PC-3 (cell line): ENCODE data around the gene NR1D2. TPM values are rescaled to one million over a fixed set of nuclear protein-coding genes. Genes with fewer than 3 reads are reported as not detected.

Experiments
- ATAC-seq: fragments of 200-7000 bp; cut with Tn5 transposase; 2 replicates; pipeline ENCODE4 v1.9.1; 2020; ENCODE audit warnings: mild to moderate bottlenecking, moderate library complexity
- BruUV-seq: library from RNA; stranded (reverse); fragments of 400-500 nt; replicated peaks from 2 replicates; lab custom pipeline; 2021; lab: Mats Ljungman, UMichigan
- CTCF ChIA-PET: fragments of 300-600 bp; sonication (Branson Sonifier 250); formaldehyde crosslinking; loops from one replicate; lab custom pipeline; 2022; ENCODE audit warnings: antibody characterized with exemption; lab: Charles Lee
- POLR2A ChIA-PET: fragments of 300-600 bp; sonication (Branson Sonifier 250); formaldehyde crosslinking; loops from one replicate; lab custom pipeline; 2022; ENCODE audit warnings: antibody characterized with exemption; ENCODE audit not compliant: unreplicated experiment; lab: Charles Lee
- DNase-seq: peaks from one replicate; pipeline ENCODE4 v3.0.0-alpha.2; 2015
- H2AFZ ChIP-seq: fragments of 300-600 bp; sonication (generic); 2 replicates; pipeline ENCODE4 v1.6.0; 2016; ENCODE audit warnings: antibody characterized with exemption, low read length
- H3F3A ChIP-seq: fragments of 300-600 bp; sonication (generic); one replicate; pipeline ENCODE4 v1.6.0; 2017; ENCODE audit warnings: antibody characterized with exemption, low read length, control low read depth, mild to moderate bottlenecking; ENCODE audit not compliant: unreplicated experiment
- H3K27ac ChIP-seq: fragments of 300-600 bp; sonication (generic); 2 replicates; pipeline ENCODE4 v1.5.1; 2016; ENCODE audit warnings: mild to moderate bottlenecking, low read length
- H3K27me3 ChIP-seq: fragments of 300-600 bp; sonication (generic); 2 replicates; pipeline ENCODE4 v1.6.1; 2016; ENCODE audit warnings: low read length, mixed read lengths
- H3K36me3 ChIP-seq: fragments of 300-600 bp; sonication (generic); 2 replicates; pipeline ENCODE4 v1.6.1; 2016; ENCODE audit warnings: low read depth, mixed run types, low read length, mixed read lengths
- H3K4me1 ChIP-seq: fragments of 300-600 bp; sonication (generic); 2 replicates; pipeline ENCODE4 v1.5.1; 2016; ENCODE audit warnings: low read length; ENCODE audit not compliant: insufficient read depth
- H3K4me2 ChIP-seq: fragments of 300-600 bp; sonication (generic); 2 replicates; pipeline ENCODE4 v1.6.0; 2016; ENCODE audit warnings: low read length
- H3K4me3 ChIP-seq: fragments of 300-600 bp; sonication (generic); 2 replicates; pipeline ENCODE4 v1.5.1; 2016; ENCODE audit warnings: mild to moderate bottlenecking, low read length, mixed read lengths
- H3K79me2 ChIP-seq: fragments of 300-600 bp; sonication (generic); 2 replicates; pipeline ENCODE4 v1.6.1; 2017; ENCODE audit warnings: low read length, mixed read lengths
- H3K9ac ChIP-seq: fragments of 300-600 bp; sonication (generic); 2 replicates; pipeline ENCODE4 v1.6.0; 2016; ENCODE audit warnings: mild to moderate bottlenecking, low read length
- H3K9me2 ChIP-seq: fragments of 300-600 bp; sonication (generic); replicated peaks from 2 replicates; pipeline ENCODE4 v1.6.1; 2016; ENCODE audit warnings: mixed run types, low read length, mixed read lengths
- H3K9me3 ChIP-seq: fragments of 300-600 bp; sonication (generic); 2 replicates; pipeline ENCODE4 v1.6.1; 2016; ENCODE audit warnings: low read length, mixed read lengths
- H4K20me1 ChIP-seq: fragments of 300-600 bp; sonication (generic); 2 replicates; pipeline ENCODE4 v1.6.1; 2016; ENCODE audit warnings: low read length, mixed read lengths
- EZH2 ChIP-seq: fragments of 300-600 bp; sonication (generic); IDR thresholded peaks from one replicate; pipeline ENCODE4 v1.6.1; 2017; ENCODE audit warnings: antibody characterized with exemption, mild to moderate bottlenecking, low read length; ENCODE audit not compliant: unreplicated experiment
- EZH2phosphoT487 ChIP-seq: fragments of 300-600 bp; sonication (generic); IDR thresholded peaks from 2 replicates; pipeline ENCODE4 v1.6.1; 2018; ENCODE audit warnings: mild to moderate bottlenecking, antibody characterized with exemption, low read length, borderline replicate concordance
- intact Hi-C: fragments of 100-400 bp; cut with micrococcal nuclease; formaldehyde crosslinking; loops from 2 replicates; pipeline ENCODE4 v1.9.0; 2023
- total RNA-seq: library from RNA; depleted of rRNA; stranded (reverse); fragments of >200 nt; gene quantifications from 2 replicates; pipeline ENCODE4 v1.2.3, GENCODE V29; 2014
- TF ChIP-seq, protein P1 (sequence below): fragments of 300-600 bp; sonication (generic); conservative IDR thresholded peaks from 2 replicates; pipeline ENCODE4 v1.5.1; 2017; ENCODE audit warnings: antibody characterized with exemption, low read depth, mild to moderate bottlenecking, low read length

Gene NR1D2
- total RNA-seq, 1 experiment from 2014 or later = 24.7 TPM

DNA sequence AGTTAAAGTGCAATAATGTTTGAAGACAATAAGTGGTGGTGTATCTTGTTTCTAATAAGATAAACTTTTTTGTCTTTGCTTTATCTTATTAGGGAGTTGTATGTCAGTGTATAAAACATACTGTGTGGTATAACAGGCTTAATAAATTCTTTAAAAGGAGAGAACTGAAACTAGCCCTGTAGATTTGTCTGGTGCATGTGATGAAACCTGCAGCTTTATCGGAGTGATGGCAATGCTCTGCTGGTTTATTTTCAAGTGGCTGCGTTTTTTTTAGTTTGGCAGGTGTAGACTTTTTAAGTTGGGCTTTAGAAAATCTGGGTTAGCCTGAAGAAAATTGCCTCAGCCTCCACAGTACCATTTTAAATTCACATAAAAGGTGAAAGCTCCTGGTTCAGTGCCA, 25.5 kb upstream of the NR1D2 start:
- Histone ChIP-seq H3K9ac (no peak overlapping the region), H3K9me3 (no peaks in the 10 kb centered on the region), H3K27me3 (no peaks in the 10 kb centered on the region), H3K9me2 (no peaks in the 10 kb centered on the region), H3K36me3 (peaks cover 30% of the 10 kb centered on the region), H3K4me3 (peak overlapping the region; percentile 8; the same call in 1 of the 2 replicates), H3K27ac (no peak overlapping the region), H3K79me2 (peaks cover 52% of the 10 kb centered on the region), H3K4me2 (peak overlapping the region; percentile 7), H2AFZ (no peak overlapping the region), H4K20me1 (peaks cover 39% of the 10 kb centered on the region), H3F3A (peaks cover 7% of the 10 kb centered on the region), H3K4me1 (peaks cover 21% of the 10 kb centered on the region)
- ATAC-seq (no peak), DNase-seq (no peak)
- BruUV-seq = no TSS peak
- intact Hi-C loops = loop anchor here (5.0 kb wide), 1 partner anchor 38 kb away; no protein-coding TSS in a partner anchor
- ChIA-PET CTCF (no interaction called here), POLR2A (no interaction called here)
- TF ChIP-seq EZH2phosphoT487 = no peak
- no peak for TF ChIP-seq EZH2
- TF ChIP-seq, protein P1, sequence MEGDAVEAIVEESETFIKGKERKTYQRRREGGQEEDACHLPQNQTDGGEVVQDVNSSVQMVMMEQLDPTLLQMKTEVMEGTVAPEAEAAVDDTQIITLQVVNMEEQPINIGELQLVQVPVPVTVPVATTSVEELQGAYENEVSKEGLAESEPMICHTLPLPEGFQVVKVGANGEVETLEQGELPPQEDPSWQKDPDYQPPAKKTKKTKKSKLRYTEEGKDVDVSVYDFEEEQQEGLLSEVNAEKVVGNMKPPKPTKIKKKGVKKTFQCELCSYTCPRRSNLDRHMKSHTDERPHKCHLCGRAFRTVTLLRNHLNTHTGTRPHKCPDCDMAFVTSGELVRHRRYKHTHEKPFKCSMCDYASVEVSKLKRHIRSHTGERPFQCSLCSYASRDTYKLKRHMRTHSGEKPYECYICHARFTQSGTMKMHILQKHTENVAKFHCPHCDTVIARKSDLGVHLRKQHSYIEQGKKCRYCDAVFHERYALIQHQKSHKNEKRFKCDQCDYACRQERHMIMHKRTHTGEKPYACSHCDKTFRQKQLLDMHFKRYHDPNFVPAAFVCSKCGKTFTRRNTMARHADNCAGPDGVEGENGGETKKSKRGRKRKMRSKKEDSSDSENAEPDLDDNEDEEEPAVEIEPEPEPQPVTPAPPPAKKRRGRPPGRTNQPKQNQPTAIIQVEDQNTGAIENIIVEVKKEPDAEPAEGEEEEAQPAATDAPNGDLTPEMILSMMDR = no peak

DNA sequence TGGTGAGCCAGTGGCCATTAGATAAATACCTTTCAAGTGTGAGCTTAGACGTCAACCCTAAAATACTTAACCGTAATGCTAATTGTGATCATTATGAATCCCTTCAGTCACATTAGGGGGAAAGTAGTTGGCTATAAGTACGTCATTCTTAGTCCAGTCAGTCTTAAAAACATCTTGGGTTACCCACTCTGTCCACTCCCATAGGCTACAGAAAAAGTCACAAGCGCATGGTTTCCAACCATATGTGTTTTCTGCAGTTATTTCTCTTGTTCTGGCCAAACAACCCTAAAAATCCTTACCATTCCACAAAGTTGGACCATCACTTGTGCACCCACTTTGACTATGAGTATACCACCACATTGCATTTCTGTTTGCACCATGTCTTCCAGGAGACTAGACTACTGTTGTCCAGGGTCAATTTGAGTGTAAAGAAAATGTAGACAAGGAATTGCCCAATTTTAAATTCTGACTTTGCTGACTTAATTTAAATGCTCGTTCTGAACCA, 24.9 kb upstream of the NR1D2 start:
- Histone ChIP-seq H3F3A (peaks cover 7% of the 10 kb centered on the region), H2AFZ (no peak overlapping the region), H3K4me2 (peak overlapping the region; percentile 7; the same call in 1 of the 2 replicates), H3K79me2 (peaks cover 46% of the 10 kb centered on the region), H3K4me3 (0 out of 2 replicates have a peak overlapping the region, but pooled peaks have one; percentile 8), H3K27ac (no peak overlapping the region), H3K9ac (no peak overlapping the region), H3K9me2 (no peaks in the 10 kb centered on the region), H3K9me3 (no peaks in the 10 kb centered on the region), H3K36me3 (peaks cover 30% of the 10 kb centered on the region), H4K20me1 (peaks cover 39% of the 10 kb centered on the region), H3K27me3 (no peaks in the 10 kb centered on the region), H3K4me1 (peaks cover 15% of the 10 kb centered on the region)
- no TSS peak for BruUV-seq
- ChIA-PET POLR2A (no interaction called here), CTCF (interaction anchor here (0.7 kb wide), 1 partner anchor 149 kb away, joined by 3 read pairs; no protein-coding TSS in a partner anchor)
- DNase-seq (no peak), ATAC-seq (no peak)
- intact Hi-C loops = no loop called here
- TF ChIP-seq EZH2 = no peak
- TF ChIP-seq, protein P1 = no peak
- no peak for TF ChIP-seq EZH2phosphoT487

DNA sequence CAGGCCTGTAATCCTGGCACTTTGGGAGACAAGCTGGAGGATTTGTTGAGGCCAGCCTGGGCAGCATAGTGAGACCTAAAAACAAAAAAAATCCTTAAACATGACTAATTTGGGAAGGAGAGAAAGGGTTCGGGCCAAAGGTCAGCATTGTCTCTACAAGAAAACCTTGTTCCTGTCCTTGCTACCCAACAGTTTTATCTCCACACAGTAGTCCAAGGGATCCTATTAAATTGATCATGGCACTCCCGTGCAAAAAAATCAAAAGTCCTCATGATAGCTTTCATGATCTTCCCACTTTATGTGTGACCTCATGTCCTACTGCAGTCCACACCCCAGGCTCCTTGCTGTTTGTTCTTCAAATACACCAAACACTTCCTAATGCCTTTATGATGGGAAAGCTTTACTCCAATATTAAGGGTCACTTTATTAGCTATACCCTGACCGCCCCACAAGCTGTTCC, 24.0 kb upstream of the NR1D2 start:
- Histone ChIP-seq H3K36me3 (peaks cover 30% of the 10 kb centered on the region), H3K4me3 (no peak overlapping the region), H3K9me2 (no peaks in the 10 kb centered on the region), H3K4me2 (no peak overlapping the region), H3K79me2 (peaks cover 38% of the 10 kb centered on the region), H3K27ac (no peak overlapping the region), H3K27me3 (no peaks in the 10 kb centered on the region), H3K9me3 (no peaks in the 10 kb centered on the region), H4K20me1 (peaks cover 39% of the 10 kb centered on the region), H3K9ac (no peak overlapping the region), H3F3A (peaks cover 7% of the 10 kb centered on the region), H3K4me1 (peaks cover 6% of the 10 kb centered on the region), H2AFZ (no peak overlapping the region)
- intact Hi-C loops = no loop called here
- ChIA-PET CTCF (interaction anchor here (0.7 kb wide), 1 partner anchor 148 kb away, joined by 3 read pairs; no protein-coding TSS in a partner anchor), POLR2A (no interaction called here)
- ATAC-seq (no peak), DNase-seq (no peak)
- TF ChIP-seq EZH2 (no peak), EZH2phosphoT487 (no peak)
- TF ChIP-seq, protein P1 = no peak
- BruUV-seq = no TSS peak
